ENCODE measurements around the gene EGR2. TPM values are rescaled to one million over a fixed set of nuclear protein-coding genes. Genes with fewer than 3 reads are reported as not detected.

Gene EGR2
- total RNA-seq, 1 experiment from 2014 or later: 2.6 TPM

GRCh38 chr10:62772186-62772974, 43.8 kb downstream of the EGR2 start:
- Histone ChIP-seq H3K9ac (ENCODE audit: extremely low read depth, insufficient read length, low read length) (no peak overlapping the region), H3K79me1 (ENCODE audit: insufficient read depth, low read depth, low read length, poor library complexity, severe bottlenecking) (no peaks in the 10 kb centered on the region), H2AK5ac (ENCODE audit: insufficient read length, low read length) (no peak overlapping the region), H2BK15ac (ENCODE audit: low read depth, low read length) (no peak overlapping the region), H4K8ac (replicated peaks; ENCODE audit: insufficient read length, low read depth, low read length) (no peak overlapping the region), H3K4me2 (ENCODE audit: insufficient read depth, insufficient read length, low read length) (no peak overlapping the region), H3T11ph (ENCODE audit: low read length) (no peak overlapping the region), H2AFZ (ENCODE audit: low read length) (no peak overlapping the region), H3K23me2 (ENCODE audit: insufficient read length, low read depth, low read length, poor library complexity, severe bottlenecking) (no peaks in the 10 kb centered on the region), H3K14ac (ENCODE audit: insufficient read depth, low read length) (no peak overlapping the region), H3K18ac (ENCODE audit: insufficient read length, low read depth, low read length) (no peak overlapping the region), H2BK5ac (ENCODE audit: insufficient read length, low read length) (no peak overlapping the region), H3K4me1 (ENCODE audit: insufficient read depth, low read length) (peaks cover 3% of the 10 kb centered on the region; the same call in 1 of the 2 replicates), H2BK12ac (ENCODE audit: insufficient read length, low read depth, low read length) (no peak overlapping the region), H3K23ac (ENCODE audit: insufficient read length, low read depth, low read length) (no peak overlapping the region), H3K27me3 (ENCODE audit: insufficient read depth, low read length) (no peaks in the 10 kb centered on the region), H2BK20ac (ENCODE audit: low read depth, low read length, poor library complexity, severe bottlenecking) (no peak overlapping the region), H4K91ac (ENCODE audit: insufficient read length, low read depth, low read length) (no peak overlapping the region), H4K20me1 (ENCODE audit: control insufficient read depth, insufficient read depth, insufficient read length) (no peaks in the 10 kb centered on the region), H4K5ac (ENCODE audit: insufficient read length, low read depth, low read length) (no peak overlapping the region), H3K27ac (ENCODE audit: insufficient read length, low read depth, low read length) (no peak overlapping the region), H3K56ac (ENCODE audit: insufficient read length, low read depth, low read length) (no peak overlapping the region), H3K9me3 (ENCODE audit: control insufficient read depth, low read depth, low read length) (no peaks in the 10 kb centered on the region), H2BK120ac (ENCODE audit: low read depth, low read length, poor library complexity, severe bottlenecking) (no peak overlapping the region), H3K79me2 (ENCODE audit: insufficient read depth, low read length) (no peaks in the 10 kb centered on the region), H3K4ac (ENCODE audit: low read depth, low read length) (no peak overlapping the region)
- Mint-ChIP-seq H3K4me1 (peaks cover 18 to 26% of the 10 kb centered on the region in 2 experiments), H3K27me3 (ENCODE audit: low read depth) (no peaks in the 10 kb centered on the region; the same call in 1 of the 2 replicates), H3K9me3 (no peaks in the 10 kb centered on the region; a peak in 2 of 5 replicates), H3K27ac (no peak overlapping the region), H3K36me3 (ENCODE audit: insufficient read depth in 1 of 3, low read depth in 3 of 3) (no peaks in the 10 kb centered on the region), H3K4me3 (no peak overlapping the region)
- no peak for TF ChIP-seq CTCF (conservative IDR thresholded peaks at IDR 0.05)
- no CpG with 5 or more reads among the region's 7 CpGs for WGBS (ENCODE audit: extremely low coverage, insufficient read length, low lambda C conversion rate)
- DNase-seq: no peak

All from H9 (cell line).